Measurements from ENCODE around the gene HIF3A. TPM values are rescaled to one million over a fixed set of nuclear protein-coding genes. Genes with fewer than 3 reads are reported as not detected.

Gene HIF3A
- total RNA-seq, 1 experiment from 2014 or later = 3.0 TPM

GRCh38 chr19:46289724-46290619, 6.9 kb upstream of the HIF3A start:
- intact Hi-C loops (cut with micrococcal nuclease; ENCODE audit: unreplicated experiment) = loop anchor here (10.0 kb wide), 1 partner anchor 195 kb away; no protein-coding TSS in a partner anchor
- no peaks in the 10 kb centered on the region for H3K4me1 ChIP-seq (ENCODE audit: insufficient read depth, low read length, poor library complexity, severe bottlenecking)
- H3K27ac ChIP-seq (ENCODE audit: low read depth, low read length, poor library complexity, severe bottlenecking) = no peak overlapping the region
- no peak overlapping the region for H3K4me3 ChIP-seq (ENCODE audit: low read depth, low read length, poor library complexity, severe bottlenecking)
- TF ChIP-seq, protein P1, sequence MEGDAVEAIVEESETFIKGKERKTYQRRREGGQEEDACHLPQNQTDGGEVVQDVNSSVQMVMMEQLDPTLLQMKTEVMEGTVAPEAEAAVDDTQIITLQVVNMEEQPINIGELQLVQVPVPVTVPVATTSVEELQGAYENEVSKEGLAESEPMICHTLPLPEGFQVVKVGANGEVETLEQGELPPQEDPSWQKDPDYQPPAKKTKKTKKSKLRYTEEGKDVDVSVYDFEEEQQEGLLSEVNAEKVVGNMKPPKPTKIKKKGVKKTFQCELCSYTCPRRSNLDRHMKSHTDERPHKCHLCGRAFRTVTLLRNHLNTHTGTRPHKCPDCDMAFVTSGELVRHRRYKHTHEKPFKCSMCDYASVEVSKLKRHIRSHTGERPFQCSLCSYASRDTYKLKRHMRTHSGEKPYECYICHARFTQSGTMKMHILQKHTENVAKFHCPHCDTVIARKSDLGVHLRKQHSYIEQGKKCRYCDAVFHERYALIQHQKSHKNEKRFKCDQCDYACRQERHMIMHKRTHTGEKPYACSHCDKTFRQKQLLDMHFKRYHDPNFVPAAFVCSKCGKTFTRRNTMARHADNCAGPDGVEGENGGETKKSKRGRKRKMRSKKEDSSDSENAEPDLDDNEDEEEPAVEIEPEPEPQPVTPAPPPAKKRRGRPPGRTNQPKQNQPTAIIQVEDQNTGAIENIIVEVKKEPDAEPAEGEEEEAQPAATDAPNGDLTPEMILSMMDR (conservative IDR thresholded peaks at IDR 0.05; ENCODE audit: low read depth, low read length) = no peak
- no peak for TF ChIP-seq EZH2 (IDR thresholded peaks at IDR 0.05; ENCODE audit: borderline replicate concordance, low read depth, low read length, poor library complexity, severe bottlenecking)
- CTCF ChIA-PET = no interaction called here
- no TSS peak for BruUV-seq (replicated peaks)
- DNase-seq (ENCODE audit: low spot score) = no peak
- H3K9me3 ChIP-seq (ENCODE audit: low read depth, low read length, poor library complexity, severe bottlenecking) = peaks cover 13% of the 10 kb centered on the region
- no peaks in the 10 kb centered on the region for H3K27me3 ChIP-seq (replicated peaks; ENCODE audit: insufficient read depth, low read depth, low read length, poor library complexity)
- no peaks in the 10 kb centered on the region for H3K36me3 ChIP-seq (ENCODE audit: insufficient read depth, low read length, poor library complexity, severe bottlenecking)
- POLR2A ChIA-PET (ENCODE audit: low non-redundant PET) = no interaction called here

DNA sequence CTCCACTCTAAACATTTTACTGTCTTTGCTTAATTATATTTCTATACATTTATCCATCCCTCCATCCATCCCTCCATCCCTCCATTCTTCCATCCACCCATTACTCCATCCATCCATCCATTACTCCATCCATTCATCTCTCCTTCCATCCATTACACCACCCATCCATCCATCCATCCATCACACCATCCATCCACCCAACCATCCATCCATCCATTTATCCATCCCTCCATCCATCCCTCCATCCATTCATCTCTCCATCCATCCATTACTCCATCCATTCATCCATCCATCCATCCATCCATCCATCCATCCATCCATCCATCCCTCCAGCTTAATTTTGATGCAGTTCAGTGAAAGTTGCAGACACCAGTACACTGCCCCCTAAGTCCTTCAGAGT, 5.0 kb upstream of the HIF3A start:
- Histone ChIP-seq H3K9me3 (ENCODE audit: low read depth, low read length, poor library complexity, severe bottlenecking) (peaks cover 13% of the 10 kb centered on the region), H3K4me1 (ENCODE audit: insufficient read depth, low read length, poor library complexity, severe bottlenecking) (peaks cover 4% of the 10 kb centered on the region), H3K27ac (ENCODE audit: low read depth, low read length, poor library complexity, severe bottlenecking) (no peak overlapping the region), H3K27me3 (replicated peaks; ENCODE audit: insufficient read depth, low read depth, low read length, poor library complexity) (no peaks in the 10 kb centered on the region), H3K36me3 (ENCODE audit: insufficient read depth, low read length, poor library complexity, severe bottlenecking) (no peaks in the 10 kb centered on the region), H3K4me3 (ENCODE audit: low read depth, low read length, poor library complexity, severe bottlenecking) (no peak overlapping the region)
- BruUV-seq (replicated peaks) = no TSS peak
- DNase-seq (ENCODE audit: low spot score) = no peak
- CTCF ChIA-PET = no interaction called here
- intact Hi-C loops (cut with micrococcal nuclease; ENCODE audit: unreplicated experiment) = no loop called here
- POLR2A ChIA-PET (ENCODE audit: low non-redundant PET) = interaction anchor here (0.6 kb wide), 1 partner anchor 9 kb away, joined by 4 read pairs; no protein-coding TSS in a partner anchor
- TF ChIP-seq EZH2 (IDR thresholded peaks at IDR 0.05; ENCODE audit: borderline replicate concordance, low read depth, low read length, poor library complexity, severe bottlenecking) = no peak
- TF ChIP-seq, protein P1 (conservative IDR thresholded peaks at IDR 0.05; ENCODE audit: low read depth, low read length) = no peak

DNA sequence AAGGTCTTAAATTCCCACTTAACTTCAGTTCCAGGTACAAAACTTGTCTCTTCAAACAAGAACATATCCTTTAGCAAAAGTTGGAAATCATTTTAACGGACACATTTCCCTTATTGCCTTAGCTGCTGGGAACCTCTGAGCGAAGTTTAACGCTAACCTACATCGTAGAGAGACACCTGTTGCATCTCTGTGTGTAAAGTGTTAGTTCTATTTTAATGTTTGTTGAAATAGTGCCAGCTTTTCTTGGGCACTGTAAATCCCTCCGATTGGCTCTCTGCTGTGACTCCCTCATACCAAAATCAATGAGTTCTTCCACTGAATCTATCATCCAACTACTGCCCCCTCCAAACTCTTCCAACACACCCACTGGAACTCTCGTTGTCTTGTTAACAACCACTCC, 2.3 kb upstream of the HIF3A start:
- no peak overlapping the region for H3K27ac ChIP-seq (ENCODE audit: low read depth, low read length, poor library complexity, severe bottlenecking)
- intact Hi-C loops (cut with micrococcal nuclease; ENCODE audit: unreplicated experiment) = no loop called here
- TF ChIP-seq EZH2 (IDR thresholded peaks at IDR 0.05; ENCODE audit: borderline replicate concordance, low read depth, low read length, poor library complexity, severe bottlenecking) = no peak
- TF ChIP-seq, protein P1 (conservative IDR thresholded peaks at IDR 0.05; ENCODE audit: low read depth, low read length) = no peak
- H3K27me3 ChIP-seq (replicated peaks; ENCODE audit: insufficient read depth, low read depth, low read length, poor library complexity) = no peaks in the 10 kb centered on the region
- no peak overlapping the region for H3K4me3 ChIP-seq (ENCODE audit: low read depth, low read length, poor library complexity, severe bottlenecking)
- no TSS peak for BruUV-seq (replicated peaks)
- no peak for DNase-seq (ENCODE audit: low spot score)
- peaks cover 28% of the 10 kb centered on the region for H3K4me1 ChIP-seq (ENCODE audit: insufficient read depth, low read length, poor library complexity, severe bottlenecking)
- POLR2A ChIA-PET (ENCODE audit: low non-redundant PET) = no interaction called here
- CTCF ChIA-PET = no interaction called here
- no peaks in the 10 kb centered on the region for H3K36me3 ChIP-seq (ENCODE audit: insufficient read depth, low read length, poor library complexity, severe bottlenecking)
- peaks cover 12% of the 10 kb centered on the region for H3K9me3 ChIP-seq (ENCODE audit: low read depth, low read length, poor library complexity, severe bottlenecking)
